GM18909 (cell line): ENCODE measurements around the gene GABBR1.

Experiments used
- ATAC-seq: cut with Tn5 transposase; IDR thresholded peaks from one replicate; pipeline ENCODE4 v1.9.1; 2021; ENCODE audit warnings: mild to moderate bottlenecking; ENCODE audit not compliant: unreplicated experiment, poor library complexity

GABBR1 gene

GRCh38 chr6:29625337-29625930, 7.5 kb downstream of the GABBR1 start:
- no peak for ATAC-seq

- ATAC-seq: no peak
Observed at GRCh38 chr6:29624520-29624961, 8.4 kb downstream of the GABBR1 start.

DNA sequence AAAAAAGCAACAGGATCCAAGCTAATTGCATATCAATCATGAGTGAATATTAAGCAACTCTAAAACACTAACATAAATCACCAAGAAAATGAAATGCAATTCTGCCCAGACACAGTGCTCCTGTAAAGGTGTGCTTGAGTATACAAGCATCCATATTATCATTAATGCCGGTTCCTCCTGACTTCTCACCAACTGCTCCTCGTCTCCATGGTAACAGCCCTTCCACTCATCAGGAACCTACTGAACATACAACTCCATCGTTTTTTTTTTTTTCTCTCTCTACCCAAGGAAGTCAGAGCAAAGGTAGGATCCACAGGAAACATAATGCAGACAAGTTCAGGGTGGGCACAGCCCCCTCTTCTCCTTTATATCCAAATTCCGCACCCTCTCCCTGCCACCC, 12.4 kb downstream of the GABBR1 start:
- no peak for ATAC-seq

- ATAC-seq: no peak
Observed at GRCh38 chr6:29619578-29620160, 13.3 kb downstream of the GABBR1 start.

- no peak for ATAC-seq
Observed at GRCh38 chr6:29617782-29618554, 15.0 kb downstream of the GABBR1 start.

- no peak for ATAC-seq
Observed at GRCh38 chr6:29611426-29611825, 21.6 kb downstream of the GABBR1 start.

DNA sequence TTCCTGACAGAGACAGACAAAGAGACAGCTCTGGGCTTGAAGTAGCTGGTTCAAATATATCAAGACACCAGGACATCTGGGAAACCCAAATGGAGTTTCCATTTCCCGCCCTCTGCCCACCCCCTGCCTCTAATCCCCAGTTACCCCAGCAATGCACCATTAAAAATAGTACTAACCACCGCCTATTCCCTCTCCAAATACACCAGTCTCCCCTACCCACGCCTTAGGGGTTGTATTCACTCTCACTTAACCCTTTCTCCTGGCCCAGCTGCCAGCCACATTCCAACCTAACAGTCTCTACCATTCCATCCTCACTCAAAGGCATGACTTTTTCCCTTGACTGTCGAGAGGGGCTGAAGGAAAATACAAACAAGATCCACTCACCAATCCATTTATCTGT, 22.4 kb downstream of the GABBR1 start:
- ATAC-seq: no peak

- ATAC-seq: no peak
Observed at GRCh38 chr6:29608131-29608530, 24.9 kb downstream of the GABBR1 start.

- ATAC-seq: no peak
Observed at GRCh38 chr6:29603930-29604329, 29.1 kb downstream of the GABBR1 start.

DNA sequence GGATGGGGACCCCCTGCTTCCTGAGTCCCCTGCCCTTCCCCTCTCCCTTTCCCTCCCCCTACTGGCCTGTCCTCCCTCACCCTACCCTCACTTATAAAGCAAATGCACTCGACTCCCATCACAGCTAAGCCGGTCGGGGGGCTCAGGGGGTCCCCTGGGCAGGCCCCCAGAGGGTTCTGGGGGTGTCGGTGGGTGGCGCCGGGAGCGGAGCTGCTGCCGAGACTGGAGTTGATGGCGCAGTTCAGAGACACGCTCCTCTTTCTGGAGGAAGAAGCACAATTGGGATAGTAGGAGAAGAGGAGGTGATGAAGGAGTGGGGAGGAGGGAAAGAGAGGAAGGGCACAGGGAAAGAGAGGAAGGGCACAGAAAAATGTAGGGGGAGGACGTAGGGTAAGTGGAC, 29.5 kb downstream of the GABBR1 start:
- ATAC-seq: no peak

DNA sequence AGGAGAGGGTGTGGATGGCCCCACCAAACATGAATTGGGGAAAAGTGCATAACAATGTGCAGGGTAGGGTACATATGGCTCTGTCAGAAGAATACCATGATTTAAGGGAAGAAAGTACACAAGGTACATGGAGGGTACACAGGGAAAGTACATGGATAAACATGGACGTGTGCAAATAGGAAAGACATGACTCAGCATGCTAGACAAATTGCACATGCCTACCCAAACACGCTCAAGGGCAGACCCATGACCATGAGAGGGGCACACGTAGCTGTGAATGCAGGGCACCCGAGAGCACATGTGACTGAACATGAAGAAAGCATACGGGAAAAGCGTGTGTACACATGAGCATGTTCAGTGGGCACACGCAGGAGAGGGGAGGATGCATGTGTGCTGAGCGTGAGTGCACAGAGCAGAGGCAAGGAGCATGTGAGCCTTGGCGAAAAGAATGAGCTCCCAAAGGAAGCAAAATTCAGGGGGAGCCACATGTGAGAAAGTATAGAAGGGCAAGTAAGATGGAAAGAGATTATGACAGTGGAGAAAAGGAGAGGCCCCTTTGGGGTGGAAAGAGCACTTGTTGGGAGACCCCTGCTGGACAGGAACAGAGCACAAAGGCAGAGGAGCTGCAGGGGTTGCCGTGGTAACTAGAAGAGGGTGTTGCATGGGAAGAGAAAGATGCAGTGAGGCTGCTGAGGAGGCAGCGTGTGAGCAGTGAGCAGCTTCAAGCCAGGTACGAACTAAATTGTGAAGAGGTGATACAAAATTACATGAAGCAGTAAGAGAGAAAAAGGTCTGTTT, 30.2 kb downstream of the GABBR1 start:
- ATAC-seq: no peak

DNA sequence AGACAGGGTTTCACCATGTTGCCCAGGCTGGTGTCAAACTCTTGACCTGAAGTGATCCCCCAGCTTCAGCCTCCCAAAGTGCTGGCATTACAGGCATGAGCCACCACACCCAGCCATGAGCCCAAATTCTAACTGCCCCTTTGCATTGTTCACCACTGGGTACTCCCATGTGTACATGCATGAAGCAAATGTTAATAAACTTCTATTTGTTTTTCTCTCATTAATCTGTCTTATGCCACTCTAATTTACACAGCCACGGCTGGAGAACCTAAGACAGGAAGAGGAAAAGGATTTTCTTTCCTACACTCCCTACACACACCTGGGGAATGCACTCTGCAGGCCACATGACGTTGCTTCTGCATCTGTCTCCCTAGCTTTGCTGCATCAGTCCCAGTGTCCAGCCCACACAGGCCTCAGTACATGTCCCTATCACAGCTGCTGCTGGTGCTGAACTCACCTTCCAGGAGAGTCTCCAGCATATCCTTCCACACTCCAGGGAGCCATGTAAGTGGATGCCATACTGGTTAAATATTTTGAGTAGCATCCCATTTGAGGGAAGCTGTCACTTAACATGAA, 34.7 kb downstream of the GABBR1 start:
- no peak for ATAC-seq

DNA sequence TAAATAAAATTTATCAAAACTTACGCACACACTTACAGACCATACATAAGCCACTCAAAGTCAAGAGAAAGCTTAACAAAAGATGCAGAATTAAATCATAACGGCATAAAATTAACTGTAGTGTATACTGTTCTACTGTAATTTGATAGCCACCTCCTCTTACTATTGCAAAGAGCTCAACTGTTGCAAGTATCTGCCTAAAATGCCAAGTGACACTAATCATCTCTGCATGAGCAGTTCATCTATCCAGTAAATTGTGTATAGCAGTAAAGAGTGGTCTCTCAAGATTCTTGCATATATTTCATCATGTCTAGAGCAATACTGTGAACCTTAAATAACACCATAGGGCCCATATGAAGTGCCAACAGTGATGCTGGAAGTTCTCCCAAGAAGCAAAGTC, 35.8 kb downstream of the GABBR1 start:
- ATAC-seq: no peak

DNA sequence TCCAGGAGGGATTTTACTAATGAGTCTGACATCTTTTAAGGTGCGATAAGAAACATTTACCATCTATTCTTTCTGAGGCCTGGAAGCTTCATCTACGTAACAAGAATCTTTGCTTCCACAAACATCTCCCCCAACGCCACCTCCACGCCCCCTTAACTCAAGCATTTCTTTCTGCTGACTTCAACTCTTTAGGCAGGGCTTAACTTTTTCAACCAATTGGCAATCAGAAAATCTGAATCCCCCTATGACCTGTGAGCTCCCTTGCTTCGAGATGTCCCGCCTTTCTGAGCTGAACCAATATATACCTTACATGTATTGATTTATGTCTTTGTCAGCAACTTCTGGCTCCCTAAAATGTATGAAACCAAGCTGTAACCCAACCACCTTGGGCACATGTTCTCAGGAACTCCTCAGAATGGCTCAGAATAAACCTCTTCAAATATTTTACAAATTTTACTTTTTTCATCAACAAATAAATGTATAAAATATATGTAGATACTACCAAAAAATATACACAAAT, 36.5 kb downstream of the GABBR1 start:
- ATAC-seq: no peak

DNA sequence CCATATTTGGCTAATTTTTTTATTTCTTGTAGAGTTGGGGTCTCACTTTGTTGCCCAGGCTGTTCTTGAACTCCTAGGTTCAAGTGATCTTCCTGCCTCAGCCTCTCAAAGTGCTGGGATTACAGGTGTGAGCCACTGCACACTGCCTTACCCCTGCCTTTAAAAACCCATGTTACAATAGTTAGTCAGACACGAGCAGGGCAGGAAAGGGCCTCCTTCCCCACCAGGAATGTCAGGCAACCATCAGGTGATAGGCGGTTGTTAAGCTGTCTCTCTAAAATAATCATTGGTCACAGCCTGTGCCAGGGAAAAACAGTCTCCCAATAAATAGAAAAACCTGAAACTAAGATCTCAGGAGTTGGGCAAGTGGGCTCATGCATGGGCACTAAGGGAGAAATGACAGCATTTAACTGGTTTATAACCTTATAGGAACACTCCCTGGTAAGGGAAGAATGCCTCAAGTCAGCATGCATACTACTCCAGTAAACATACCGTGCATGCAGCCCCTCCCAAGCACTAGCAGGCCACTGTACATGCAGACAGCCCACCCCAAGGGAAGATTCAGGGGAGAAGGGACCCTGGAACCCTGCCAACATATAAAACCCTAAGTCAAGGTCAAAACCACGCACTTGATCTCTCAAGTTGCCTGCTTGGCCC, 39.7 kb downstream of the GABBR1 start:
- no peak for ATAC-seq

DNA sequence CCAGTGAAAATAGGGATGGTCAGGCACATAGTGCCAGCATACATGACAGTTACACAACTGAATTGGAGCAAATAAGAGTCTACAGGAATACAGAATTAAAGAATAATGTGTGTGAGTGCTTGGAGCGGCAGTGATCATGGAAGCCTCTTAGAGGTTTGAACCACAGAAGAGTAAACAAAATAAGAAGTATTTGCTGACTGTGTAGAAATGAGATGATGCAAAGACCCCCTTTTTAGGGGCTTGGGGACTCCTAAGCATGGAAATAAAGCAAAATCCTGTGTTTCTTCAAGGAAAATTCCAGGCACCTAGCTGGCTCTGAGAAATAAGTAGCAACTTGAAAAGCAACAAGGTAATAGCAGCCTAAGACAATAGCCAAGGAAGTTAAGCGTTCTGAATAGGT, 41.3 kb downstream of the GABBR1 start:
- ATAC-seq: no peak

GRCh38 chr6:29590218-29590808, 42.7 kb downstream of the GABBR1 start:
- no peak for ATAC-seq

- no peak for ATAC-seq
Observed at GRCh38 chr6:29589423-29590048, 43.4 kb downstream of the GABBR1 start.

DNA sequence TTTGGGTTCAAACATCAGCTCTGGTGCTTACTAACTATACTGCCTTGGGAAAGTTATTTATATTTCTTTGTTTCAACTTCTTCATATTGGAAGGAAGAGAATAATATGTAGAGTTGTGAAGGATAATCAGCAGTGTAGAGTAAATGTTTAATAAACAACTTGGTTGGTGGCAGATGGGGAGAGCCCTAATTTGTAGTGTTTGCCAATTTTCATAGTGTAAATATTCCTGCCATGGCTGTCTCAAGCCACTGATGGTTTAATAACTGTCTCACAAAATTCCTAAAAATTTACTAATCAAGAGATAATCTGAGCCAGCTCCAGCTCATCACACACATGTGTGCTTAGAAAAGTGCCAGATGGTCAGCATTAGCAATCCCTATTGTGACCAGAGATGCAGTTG, 48.2 kb downstream of the GABBR1 start, which contains the start of gene OR2H2:
Gene OR2H2, plus strand, starts transcription at position 301 of the 400 bp plus-strand sequence. CDS start 2,824 bp downstream, outside the sequence.
- ATAC-seq: no peak
